GM12865 (cell line): ENCODE measurements around the gene SLC6A18.

Experiments used
- DNase-seq: peaks from one replicate; pipeline ENCODE4 v3.0.0; 2010; ENCODE audit warnings: low read depth
- H3K4me3 ChIP-seq: 2 replicates; pipeline ENCODE4 v1.5.1; 2011; ENCODE audit warnings: mild to moderate bottlenecking, low read depth, low read length, control low read depth
- CTCF ChIP-seq: IDR thresholded peaks from 2 replicates; pipeline ENCODE4 v1.5.1; 2011; ENCODE audit warnings: low read length, control low read depth, low read depth, inconsistent platforms; ENCODE audit not compliant: insufficient read depth; ENCODE audit errors: missing control alignments

The SLC6A18 gene

DNA sequence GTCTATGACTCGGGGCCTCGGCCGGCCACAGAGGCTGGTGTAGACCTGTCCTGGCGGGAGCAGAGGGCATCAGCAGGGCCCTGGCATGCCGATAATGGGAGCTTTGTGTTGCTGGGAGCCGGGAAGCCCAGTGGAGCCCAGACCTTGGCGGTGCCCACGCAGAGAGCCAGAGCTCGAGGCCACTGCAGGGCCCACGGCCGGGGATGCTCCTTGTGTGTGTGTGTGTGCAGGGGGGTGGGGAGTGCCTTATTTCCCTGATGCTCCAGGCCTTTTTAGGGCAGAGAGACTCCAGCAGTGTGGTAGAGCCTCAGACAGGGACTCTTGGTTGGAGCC is 5.4 kb upstream of the SLC6A18 start:
- TF ChIP-seq CTCF, result no peak
- no peak for DNase-seq

DNA sequence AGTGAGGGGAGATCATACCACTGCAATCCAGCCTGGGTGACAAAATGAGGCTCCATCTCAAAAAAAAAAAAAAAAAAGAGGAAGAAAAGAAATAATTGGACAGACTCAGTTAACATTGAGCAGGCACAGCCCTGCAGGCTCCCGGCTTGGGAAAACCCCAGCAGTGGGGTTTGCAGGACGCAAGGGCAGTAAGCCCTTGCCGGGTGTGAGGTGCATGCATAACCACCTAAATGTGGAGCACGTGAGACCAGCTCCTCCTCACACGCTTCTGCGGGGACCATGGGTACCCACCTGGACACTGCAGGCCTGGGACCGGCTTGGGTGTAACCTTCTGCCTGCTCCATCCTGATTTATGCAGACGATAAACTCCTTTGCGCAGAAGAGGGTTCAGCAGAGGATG is 4.8 kb upstream of the SLC6A18 start:
- no peak for TF ChIP-seq CTCF
- no peak overlapping the region for H3K4me3 ChIP-seq
- no peak for DNase-seq

More for the DNA sequence above, 5.4 kb upstream of the SLC6A18 start:
- no peak overlapping the region for H3K4me3 ChIP-seq

DNA sequence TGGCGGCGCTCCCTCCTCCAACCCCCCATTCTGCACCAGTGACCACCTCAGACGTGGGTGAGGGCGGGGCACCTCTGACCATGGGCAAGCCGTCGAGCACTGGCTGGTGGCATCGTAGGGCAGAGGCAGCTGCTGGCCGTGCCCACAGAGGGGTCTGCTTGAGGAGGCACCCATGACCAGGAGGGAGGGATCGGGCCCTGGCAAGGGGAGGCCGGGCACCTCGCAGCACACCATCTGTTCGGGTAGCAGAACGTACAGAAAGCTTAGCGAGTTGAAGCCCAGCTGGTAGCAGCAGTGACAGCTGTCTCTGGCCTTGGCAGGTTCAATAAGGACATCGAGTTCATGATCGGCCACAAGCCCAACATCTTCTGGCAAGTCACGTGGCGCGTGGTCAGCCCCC is 4.3 kb upstream of the SLC6A18 start:
- TF ChIP-seq CTCF, result no peak
- no peak for DNase-seq

DNA sequence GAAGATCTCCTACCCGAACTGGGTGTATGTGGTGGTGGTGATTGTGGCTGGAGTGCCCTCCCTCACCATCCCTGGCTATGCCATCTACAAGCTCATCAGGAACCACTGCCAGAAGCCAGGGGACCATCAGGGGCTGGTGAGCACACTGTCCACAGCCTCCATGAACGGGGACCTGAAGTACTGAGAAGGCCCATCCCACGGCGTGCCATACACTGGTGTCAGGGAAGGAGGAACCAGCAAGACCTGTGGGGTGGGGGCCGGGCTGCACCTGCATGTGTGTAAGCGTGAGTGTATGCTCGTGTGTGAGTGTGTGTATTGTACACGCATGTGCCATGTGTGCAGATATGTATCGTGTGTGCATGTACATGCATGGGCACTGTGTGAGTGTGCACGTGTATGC is 3.5 kb upstream of the SLC6A18 start:
- DNase-seq, result no peak
- H3K4me3 ChIP-seq, result no peak overlapping the region
- TF ChIP-seq CTCF, result no peak

More for the DNA sequence above, 4.3 kb upstream of the SLC6A18 start:
- no peak overlapping the region for H3K4me3 ChIP-seq

- TF ChIP-seq CTCF, result no peak
- DNase-seq, result no peak
- no peak overlapping the region for H3K4me3 ChIP-seq
Measured at GRCh38 chr5:1222147-1222546, 3.0 kb upstream of the SLC6A18 start.

GRCh38 chr5:1222621-1223277 is 2.4 kb upstream of the SLC6A18 start:
- H3K4me3 ChIP-seq, result no peak overlapping the region
- no peak for DNase-seq
- no peak for TF ChIP-seq CTCF

- no peak for TF ChIP-seq CTCF
- DNase-seq, result no peak
- no peak overlapping the region for H3K4me3 ChIP-seq
Measured at GRCh38 chr5:1223278-1223670, 1.9 kb upstream of the SLC6A18 start.
